Left lung (tissue), 10 donors: ENCODE data around the gene SRP72. TPM values are rescaled to one million over a fixed set of nuclear protein-coding genes. Genes with fewer than 3 reads are reported as not detected.
A peak's percentile ranks its signal among the peaks of the same experiment; 100 is the strongest.

Experiments
- ATAC-seq: fragments of 200-7000 bp; cut with Tn5 transposase; one replicate; pipeline ENCODE4 v1.9.1; 2020; ENCODE audit warnings: moderate library complexity
- DNase-seq, 4 donors: peaks; one replicate each; pipeline ENCODE4 v3.0.0-alpha.2; 2013 to 2020
- H3K27ac ChIP-seq, 2 donors: fragments of 200-600 bp; sonication (generic) in 1 of 2; one replicate each; pipeline versions ENCODE4 v1.5.0 to v1.8.0; 2020 to 2021
- H3K27me3 ChIP-seq, 2 donors: fragments of 200-600 bp; sonication (generic) in 1 of 2; one replicate each; pipeline versions ENCODE4 v1.5.0 to v1.8.0; 2020 to 2021
- H3K36me3 ChIP-seq, 2 donors: fragments of 200-600 bp; sonication (generic) in 1 of 2; one replicate each; pipeline versions ENCODE4 v1.5.0 to v1.8.0; 2020 to 2021
- H3K4me1 ChIP-seq, 2 donors: fragments of 200-600 bp; one replicate each; pipeline ENCODE4 v1.8.0; 2021
- H3K4me3 ChIP-seq, 2 donors: fragments of 200-600 bp; sonication (generic) in 1 of 2; one replicate each; pipeline versions ENCODE4 v1.5.0 to v1.8.0; 2020 to 2021; ENCODE audit warnings: mild to moderate bottlenecking in 1 of 2
- H3K9me3 ChIP-seq, 2 donors: fragments of 200-600 bp; sonication (generic) in 1 of 2; one replicate each; pipeline versions ENCODE4 v1.5.0 to v1.8.0; 2020 to 2021
- intact Hi-C, 2 donors: fragments of 100-400 bp; cut with DNase I; formaldehyde crosslinking; loops; one replicate each; pipeline versions ENCODE4 v1.11.2 to v1.14.2; 2022
- polyA plus RNA-seq, 6 donors: library from polyadenylated mRNA; unstranded; fragments of 120-200 nt; gene quantifications; one replicate each; pipeline ENCODE4 v1.2.1, GENCODE V29; 2013; ENCODE audit not compliant: insufficient read length in 6 of 6
- total RNA-seq, 2 donors: library from RNA; stranded (reverse); fragmentation: NEBNext Ultra II Directional; extraction: Animal tissue kit (Norgen Biotek cat#: 25700); gene quantifications; one replicate each; pipeline ENCODE4 v1.2.1, GENCODE V29; 2021
- TF ChIP-seq, protein P1 (sequence below), 2 donors: fragments of 200-600 bp; sonication (generic) in 1 of 2; IDR thresholded peaks; one replicate each; pipeline versions ENCODE4 v1.5.0 to v1.8.0; 2021; ENCODE audit warnings: antibody characterized with exemption in 2 of 2
- donor health status: DM: no; HTN: yes; CAD: no.
- donor health status: DM: no; HTN: no; CAD: no.

Gene SRP72
- total and polyA plus RNA-seq, 8 donors = 85.3 to 136 (median 116) TPM

DNA sequence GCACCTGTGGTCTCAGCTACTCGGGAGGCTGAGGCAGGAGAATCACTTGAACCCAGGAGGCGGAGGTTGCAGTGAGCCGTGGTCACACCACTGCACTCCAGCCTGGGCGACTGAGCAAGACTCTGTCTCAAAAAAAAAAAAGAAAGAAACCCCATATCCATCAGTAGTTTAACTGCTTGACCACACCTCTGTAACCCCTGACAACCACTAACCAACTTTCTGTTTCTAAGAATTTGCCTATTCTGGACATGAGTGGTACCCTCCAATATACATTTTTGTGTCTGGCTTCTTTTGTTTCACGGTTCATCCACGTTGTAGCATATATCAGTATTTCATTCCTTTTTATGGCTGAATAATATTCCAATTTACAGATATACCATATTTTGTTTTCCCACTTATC lies 41.1 kb upstream of the SRP72 start:
- intact Hi-C loops = loop anchor here in 1 of 2 donors (5.0 kb wide), 1 partner anchor 371 kb away; no protein-coding TSS in a partner anchor
- Histone ChIP-seq H3K36me3 (no peaks in the 10 kb centered on the region), H3K4me3 (no peak overlapping the region), H3K27me3 (no peaks in the 10 kb centered on the region), H3K9me3 (no peaks in the 10 kb centered on the region), H3K27ac (no peak overlapping the region), H3K4me1 (no peaks in the 10 kb centered on the region)
- TF ChIP-seq, protein P1, sequence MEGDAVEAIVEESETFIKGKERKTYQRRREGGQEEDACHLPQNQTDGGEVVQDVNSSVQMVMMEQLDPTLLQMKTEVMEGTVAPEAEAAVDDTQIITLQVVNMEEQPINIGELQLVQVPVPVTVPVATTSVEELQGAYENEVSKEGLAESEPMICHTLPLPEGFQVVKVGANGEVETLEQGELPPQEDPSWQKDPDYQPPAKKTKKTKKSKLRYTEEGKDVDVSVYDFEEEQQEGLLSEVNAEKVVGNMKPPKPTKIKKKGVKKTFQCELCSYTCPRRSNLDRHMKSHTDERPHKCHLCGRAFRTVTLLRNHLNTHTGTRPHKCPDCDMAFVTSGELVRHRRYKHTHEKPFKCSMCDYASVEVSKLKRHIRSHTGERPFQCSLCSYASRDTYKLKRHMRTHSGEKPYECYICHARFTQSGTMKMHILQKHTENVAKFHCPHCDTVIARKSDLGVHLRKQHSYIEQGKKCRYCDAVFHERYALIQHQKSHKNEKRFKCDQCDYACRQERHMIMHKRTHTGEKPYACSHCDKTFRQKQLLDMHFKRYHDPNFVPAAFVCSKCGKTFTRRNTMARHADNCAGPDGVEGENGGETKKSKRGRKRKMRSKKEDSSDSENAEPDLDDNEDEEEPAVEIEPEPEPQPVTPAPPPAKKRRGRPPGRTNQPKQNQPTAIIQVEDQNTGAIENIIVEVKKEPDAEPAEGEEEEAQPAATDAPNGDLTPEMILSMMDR (IDR thresholded peaks at IDR 0.05) = no peak
- DNase-seq (no peak), ATAC-seq (no peak)

DNA sequence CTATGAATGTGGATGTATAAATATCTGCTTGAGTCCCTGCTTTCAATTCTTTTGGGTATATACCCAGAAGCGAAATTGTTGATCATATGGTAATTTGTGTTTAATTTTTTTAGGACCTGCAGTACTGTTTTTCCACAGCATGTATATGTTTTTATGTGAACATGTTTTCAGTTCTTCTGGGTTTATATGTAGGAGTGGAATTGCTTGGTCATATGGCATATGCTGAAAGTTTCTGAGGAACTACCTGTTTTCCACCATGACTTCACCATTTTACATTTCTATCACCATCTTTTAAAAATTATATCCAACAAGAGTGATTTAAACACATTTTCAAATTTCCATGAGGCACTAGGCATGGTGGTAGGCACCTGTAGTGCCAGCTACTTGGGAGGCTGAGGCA lies 40.2 kb upstream of the SRP72 start:
- H3K4me3 ChIP-seq = no peak overlapping the region
- no peaks in the 10 kb centered on the region for H3K9me3 ChIP-seq
- no peaks in the 10 kb centered on the region for H3K27me3 ChIP-seq
- intact Hi-C loops = loop anchor here in 1 of 2 donors (5.0 kb wide), 1 partner anchor 370 kb away; no protein-coding TSS in a partner anchor
- DNase-seq = no peak
- no peaks in the 10 kb centered on the region for H3K36me3 ChIP-seq
- TF ChIP-seq, protein P1 (IDR thresholded peaks at IDR 0.05) = no peak
- no peak overlapping the region for H3K27ac ChIP-seq
- ATAC-seq = no peak
- no peaks in the 10 kb centered on the region for H3K4me1 ChIP-seq

DNA sequence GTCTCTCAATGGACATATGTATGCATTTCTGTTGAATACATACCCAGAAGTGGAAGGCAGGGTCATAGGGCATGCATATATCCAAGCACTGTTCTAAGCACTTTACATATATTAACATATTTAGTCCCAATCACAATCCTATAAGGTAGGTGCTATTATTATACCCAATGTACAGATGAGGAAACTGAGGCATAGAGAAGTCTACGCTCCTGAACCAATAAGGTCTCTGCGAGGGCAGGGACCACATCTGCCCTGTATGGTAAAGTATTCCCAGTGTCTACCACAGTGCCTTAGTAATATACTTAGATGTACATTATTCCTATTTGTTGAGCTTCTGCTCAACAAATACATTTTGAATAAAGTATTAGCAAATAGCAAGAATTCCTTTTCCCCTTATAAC lies 37.2 kb upstream of the SRP72 start:
- Histone ChIP-seq H3K36me3 (no peaks in the 10 kb centered on the region), H3K27ac (no peak overlapping the region), H3K9me3 (no peaks in the 10 kb centered on the region), H3K27me3 (no peaks in the 10 kb centered on the region), H3K4me1 (peaks cover 0 to 15% of the 10 kb centered on the region in 2 donors), H3K4me3 (no peak overlapping the region)
- ATAC-seq = no peak
- no peak for DNase-seq
- intact Hi-C loops = no loop called here
- TF ChIP-seq, protein P1 (IDR thresholded peaks at IDR 0.05) = no peak

DNA sequence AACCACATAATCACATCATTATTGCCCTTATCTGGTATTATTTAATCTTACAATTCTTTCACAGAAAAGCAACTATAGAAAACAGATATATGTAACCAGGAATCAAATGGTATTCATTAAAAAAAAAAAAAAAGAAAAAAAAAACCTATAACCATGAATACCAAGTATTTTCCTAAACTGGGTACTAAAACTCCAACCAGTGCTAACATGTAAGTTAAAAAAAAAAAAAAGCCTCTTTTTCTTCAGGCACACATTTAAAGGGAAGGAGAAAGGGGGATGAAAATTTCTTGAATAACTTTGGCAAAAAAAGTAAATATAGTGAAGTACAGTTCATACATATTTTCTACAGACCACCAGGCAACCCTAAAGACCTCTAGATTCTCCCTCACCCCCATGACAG lies 34.1 kb upstream of the SRP72 start:
- Histone ChIP-seq H3K4me3 (no peak overlapping the region), H3K36me3 (no peaks in the 10 kb centered on the region), H3K27ac (no peak overlapping the region), H3K27me3 (no peaks in the 10 kb centered on the region), H3K9me3 (no peaks in the 10 kb centered on the region), H3K4me1 (peaks cover 0 to 25% of the 10 kb centered on the region in 2 donors)
- ATAC-seq (no peak), DNase-seq (no peak)
- intact Hi-C loops = no loop called here
- TF ChIP-seq, protein P1 (IDR thresholded peaks at IDR 0.05) = no peak

DNA sequence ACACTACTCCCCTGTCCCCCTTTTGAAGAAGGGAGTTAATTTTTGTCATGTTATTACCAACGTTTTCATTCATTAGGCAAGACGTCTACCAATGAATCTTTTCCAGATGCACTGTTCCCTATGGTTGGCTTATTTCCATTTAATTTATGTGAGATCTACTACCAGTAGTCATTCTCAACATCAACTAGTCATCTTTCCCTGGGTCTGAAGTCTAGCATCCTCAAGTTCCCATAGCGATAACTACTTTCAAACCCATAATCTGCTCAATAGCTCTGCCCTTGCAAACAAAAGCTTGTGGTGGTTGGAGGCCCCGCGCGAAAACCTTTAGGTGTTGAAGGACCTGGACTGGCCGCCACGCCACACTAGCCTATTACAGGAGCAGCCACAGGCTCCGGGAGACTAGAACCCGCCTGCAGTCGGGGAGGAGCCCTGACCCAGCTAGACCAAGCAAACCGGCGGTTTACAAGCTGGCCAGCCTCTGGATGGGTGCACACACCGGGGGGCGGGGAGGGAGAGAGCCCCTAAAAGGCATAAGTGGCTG lies 32.7 kb upstream of the SRP72 start:
- H3K9me3 ChIP-seq = no peaks in the 10 kb centered on the region
- peak overlapping the region; percentile 94 to 95 for H3K27ac ChIP-seq
- no peaks in the 10 kb centered on the region for H3K27me3 ChIP-seq
- TF ChIP-seq, protein P1 (IDR thresholded peaks at IDR 0.05) = no peak
- DNase-seq (peak; percentile 36 to 87 (median 57)), ATAC-seq (peak; percentile 30)
- H3K4me3 ChIP-seq = peak overlapping the region; percentile 77 to 80
- no peaks in the 10 kb centered on the region for H3K36me3 ChIP-seq
- intact Hi-C loops = no loop called here
- H3K4me1 ChIP-seq = peaks cover 0 to 28% of the 10 kb centered on the region in 2 donors
